ENCODE measurements around the gene GTF2F1. TPM values are rescaled to one million over a fixed set of nuclear protein-coding genes. Genes with fewer than 3 reads are reported as not detected.
"Not testable (repeated sequence)": the region's sequence is repeated elsewhere in the genome, so short reads cannot be mapped to it uniquely, and the experiment has no call there.

The GTF2F1 gene, protein sequence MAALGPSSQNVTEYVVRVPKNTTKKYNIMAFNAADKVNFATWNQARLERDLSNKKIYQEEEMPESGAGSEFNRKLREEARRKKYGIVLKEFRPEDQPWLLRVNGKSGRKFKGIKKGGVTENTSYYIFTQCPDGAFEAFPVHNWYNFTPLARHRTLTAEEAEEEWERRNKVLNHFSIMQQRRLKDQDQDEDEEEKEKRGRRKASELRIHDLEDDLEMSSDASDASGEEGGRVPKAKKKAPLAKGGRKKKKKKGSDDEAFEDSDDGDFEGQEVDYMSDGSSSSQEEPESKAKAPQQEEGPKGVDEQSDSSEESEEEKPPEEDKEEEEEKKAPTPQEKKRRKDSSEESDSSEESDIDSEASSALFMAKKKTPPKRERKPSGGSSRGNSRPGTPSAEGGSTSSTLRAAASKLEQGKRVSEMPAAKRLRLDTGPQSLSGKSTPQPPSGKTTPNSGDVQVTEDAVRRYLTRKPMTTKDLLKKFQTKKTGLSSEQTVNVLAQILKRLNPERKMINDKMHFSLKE
- total RNA-seq (10 to 100 TPM; 67.2 to 68.7 TPM), total RNA-seq (81.9 to 118 reads per million in 2 donors)

DNA sequence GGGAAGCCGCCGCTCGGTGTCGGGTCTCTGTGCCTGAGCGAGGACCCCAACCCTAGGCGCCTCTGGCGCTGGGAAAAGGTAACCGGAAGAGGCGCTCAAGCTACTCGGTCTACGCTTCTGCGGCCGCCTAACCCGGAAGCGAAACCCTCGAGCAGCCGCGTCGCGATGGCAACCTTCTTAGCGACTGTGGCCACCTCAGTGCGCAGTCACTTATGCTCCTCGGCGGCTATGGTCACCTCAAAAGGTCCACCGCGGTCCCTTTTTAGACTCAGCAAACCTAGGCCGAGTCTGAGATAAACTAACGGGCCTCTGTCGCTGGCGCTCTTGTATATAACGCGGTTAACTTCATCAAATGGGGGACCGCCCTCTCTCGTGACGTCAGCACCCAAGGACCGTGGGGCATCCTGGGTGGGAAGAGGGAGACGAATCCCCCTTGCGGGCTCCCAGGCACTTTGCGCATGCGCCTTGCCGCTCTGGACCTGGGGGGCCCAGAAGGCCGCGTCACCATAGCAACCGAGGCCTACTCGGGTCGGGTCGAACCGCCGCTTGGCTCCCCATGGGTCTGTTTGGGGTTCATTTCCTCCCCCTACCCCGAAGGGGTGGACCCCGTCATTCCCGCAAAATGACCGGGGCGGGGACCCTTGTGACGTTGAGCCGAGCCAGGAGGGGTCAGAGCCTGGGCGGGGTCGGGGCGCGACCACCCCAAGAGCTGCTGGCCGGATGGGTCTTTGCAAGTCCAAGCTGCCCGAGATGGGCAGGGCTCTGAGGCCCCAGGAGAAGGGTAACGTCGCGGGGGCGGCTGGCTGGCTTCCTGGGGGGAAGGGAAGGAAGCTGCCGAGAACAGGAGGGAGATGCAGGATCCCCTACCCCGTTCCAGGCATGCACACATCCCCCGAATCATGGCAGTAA is at the start of gene GTF2F1:
Gene GTF2F1 (minus strand): TSS at position 91 of the 909 bp plus-strand sequence. CDS start 169 bp downstream, outside the sequence.
- Mint-ChIP-seq H3K27ac (peak within 1 kb of the TSS; percentile 99), H3K4me1 (peaks cover 20% of the 10 kb centered on the region), H3K4me3 (peak within 1 kb of the TSS; percentile 96), H3K36me3 (ENCODE audit: low read depth) (no peaks in the 10 kb centered on the region), H3K27me3 (no peaks in the 10 kb centered on the region)
- no peaks in the 10 kb centered on the region for H3K9me3 ChIP-seq (ENCODE audit: control insufficient read depth, low read length, poor library complexity, severe bottlenecking)
- ATAC-seq (peak; percentile 84), DNase-seq (peak; percentile 87 to 88 (median 88))

- H3K4me3 Mint-ChIP-seq, result no peak overlapping the region
- H3K9me3 ChIP-seq (ENCODE audit: control insufficient read depth, low read length, poor library complexity, severe bottlenecking), result no peaks in the 10 kb centered on the region
- DNase-seq (no peak), ATAC-seq (no peak)
- no peaks in the 10 kb centered on the region for H3K27me3 Mint-ChIP-seq
- H3K36me3 Mint-ChIP-seq (ENCODE audit: low read depth), result no peaks in the 10 kb centered on the region
- no peaks in the 10 kb centered on the region for H3K4me1 Mint-ChIP-seq
- H3K27ac Mint-ChIP-seq, result no peak overlapping the region
Observed at GRCh38 chr19:6442087-6442688, 49.2 kb upstream of the GTF2F1 start.

DNA sequence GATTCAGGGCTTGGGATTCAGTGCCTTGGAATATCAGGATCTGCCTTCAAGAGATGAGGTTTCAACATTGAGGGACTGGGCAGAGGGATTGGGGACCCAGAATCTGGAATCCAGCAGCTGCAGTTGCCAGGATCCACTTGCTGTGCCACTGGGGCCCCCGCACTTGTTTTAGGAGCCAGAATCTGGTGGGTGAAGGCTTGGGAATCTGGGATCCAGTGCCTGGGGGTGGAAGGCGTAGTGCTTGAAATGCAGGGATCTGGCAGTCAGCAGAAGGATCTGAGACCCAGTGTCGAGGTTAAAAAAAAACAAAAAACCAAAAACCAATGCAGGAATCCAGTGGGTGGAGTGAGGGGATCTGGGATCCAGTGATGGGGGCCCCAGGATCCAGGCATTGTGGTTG is 47.9 kb upstream of the GTF2F1 start:
- DNase-seq (no peak), ATAC-seq (no peak)
- no peaks in the 10 kb centered on the region for H3K9me3 ChIP-seq (ENCODE audit: control insufficient read depth, low read length, poor library complexity, severe bottlenecking)
- Mint-ChIP-seq H3K4me3 (no peak overlapping the region), H3K4me1 (no peaks in the 10 kb centered on the region), H3K27ac (no peak overlapping the region), H3K27me3 (no peaks in the 10 kb centered on the region), H3K36me3 (ENCODE audit: low read depth) (no peaks in the 10 kb centered on the region)

DNA sequence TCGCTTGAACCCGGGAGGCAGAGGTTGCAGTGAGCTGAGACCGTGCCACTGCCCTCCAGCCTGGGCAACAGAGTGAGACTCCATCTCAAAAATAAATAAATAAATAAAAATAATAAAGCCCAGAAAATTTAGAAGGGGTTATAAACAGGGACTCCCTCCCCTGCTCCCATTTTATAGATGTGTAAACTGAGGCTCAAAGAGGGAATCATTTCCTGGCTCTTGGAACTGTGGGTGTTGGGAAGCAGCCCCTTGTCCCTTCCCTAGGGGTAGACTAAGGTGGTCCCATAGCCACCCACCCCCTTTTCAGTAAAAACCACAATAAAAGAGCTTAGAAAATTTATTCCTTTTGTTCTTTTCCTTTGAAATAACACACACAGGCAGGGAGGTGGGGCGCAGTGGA is 46.8 kb upstream of the GTF2F1 start:
- no peaks in the 10 kb centered on the region for H3K9me3 ChIP-seq (ENCODE audit: control insufficient read depth, low read length, poor library complexity, severe bottlenecking)
- Mint-ChIP-seq H3K27ac (no peak overlapping the region), H3K4me3 (no peak overlapping the region), H3K36me3 (ENCODE audit: low read depth) (no peaks in the 10 kb centered on the region), H3K27me3 (no peaks in the 10 kb centered on the region), H3K4me1 (no peaks in the 10 kb centered on the region)
- no peak for ATAC-seq
- no peak for DNase-seq

DNA sequence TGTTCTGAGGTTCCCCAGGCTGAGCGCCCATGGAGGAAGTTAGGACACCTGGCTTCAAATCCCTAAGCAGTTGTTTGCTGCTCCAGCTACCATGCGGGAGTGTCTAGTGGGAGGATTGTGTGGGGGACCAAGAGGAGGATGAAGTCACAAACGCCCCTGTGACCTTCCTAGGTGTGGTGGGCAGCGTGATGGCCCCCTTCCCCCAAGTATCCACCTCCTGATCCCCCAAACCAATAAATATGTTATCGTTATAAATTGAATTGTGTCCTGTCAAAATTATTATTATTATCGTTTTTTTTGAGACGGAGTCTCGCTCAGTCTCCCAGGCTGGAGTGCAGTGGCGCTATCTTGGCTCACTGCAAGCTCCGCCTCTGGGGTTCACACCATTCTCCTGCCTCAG is 40.7 kb upstream of the GTF2F1 start, which contains the start of gene SLC25A41:
Gene SLC25A41 (minus strand): TSS at position 101 of the 400 bp plus-strand sequence. CDS start 70 bp downstream, at position 31.
- Mint-ChIP-seq H3K4me3 (no peak within 1 kb of the TSS), H3K4me1 (peaks cover 5% of the 10 kb centered on the region), H3K27me3 (no peaks in the 10 kb centered on the region), H3K27ac (no peak within 1 kb of the TSS), H3K36me3 (ENCODE audit: low read depth) (peaks cover 3% of the 10 kb centered on the region)
- ATAC-seq, result no peak
- no peaks in the 10 kb centered on the region for H3K9me3 ChIP-seq (ENCODE audit: control insufficient read depth, low read length, poor library complexity, severe bottlenecking)
- DNase-seq, result no peak

DNA sequence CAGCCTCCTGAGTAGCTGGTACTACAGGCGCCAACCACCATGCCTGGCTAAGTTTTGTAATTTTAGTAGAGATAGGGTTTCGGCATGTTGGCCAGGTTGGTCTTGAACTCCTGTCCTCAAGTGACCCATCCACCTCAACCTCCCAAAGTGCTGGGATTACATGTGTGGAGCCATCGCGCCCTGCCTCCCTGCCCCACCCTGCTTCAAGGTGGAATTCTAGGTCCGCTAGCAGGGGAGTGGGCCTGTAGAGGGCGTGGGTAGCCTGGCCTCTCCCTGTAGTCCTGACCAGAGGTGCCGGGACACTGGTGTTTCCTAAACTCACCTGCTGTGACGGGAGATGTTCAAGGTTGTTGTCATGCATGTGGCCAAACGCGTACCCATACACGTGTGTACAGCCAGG is 40.2 kb upstream of the GTF2F1 start:
- H3K9me3 ChIP-seq (ENCODE audit: control insufficient read depth, low read length, poor library complexity, severe bottlenecking), result no peaks in the 10 kb centered on the region
- no peak overlapping the region for H3K4me3 Mint-ChIP-seq
- no peaks in the 10 kb centered on the region for H3K27me3 Mint-ChIP-seq
- H3K27ac Mint-ChIP-seq, result no peak overlapping the region
- peaks cover 3% of the 10 kb centered on the region for H3K36me3 Mint-ChIP-seq (ENCODE audit: low read depth)
- DNase-seq (no peak), ATAC-seq (no peak)
- H3K4me1 Mint-ChIP-seq, result peaks cover 5% of the 10 kb centered on the region

- peak overlapping the region; percentile 1 for H3K4me3 Mint-ChIP-seq
- H3K27me3 Mint-ChIP-seq, result no peaks in the 10 kb centered on the region
- no peaks in the 10 kb centered on the region for H3K9me3 ChIP-seq (ENCODE audit: control insufficient read depth, low read length, poor library complexity, severe bottlenecking)
- ATAC-seq (no peak), DNase-seq (no peak)
- peaks cover 5% of the 10 kb centered on the region for H3K4me1 Mint-ChIP-seq
- H3K27ac Mint-ChIP-seq, result peak overlapping the region; percentile 8
- peaks cover 3% of the 10 kb centered on the region for H3K36me3 Mint-ChIP-seq (ENCODE audit: low read depth)
Observed at GRCh38 chr19:6431891-6432290, 38.9 kb upstream of the GTF2F1 start.

DNA sequence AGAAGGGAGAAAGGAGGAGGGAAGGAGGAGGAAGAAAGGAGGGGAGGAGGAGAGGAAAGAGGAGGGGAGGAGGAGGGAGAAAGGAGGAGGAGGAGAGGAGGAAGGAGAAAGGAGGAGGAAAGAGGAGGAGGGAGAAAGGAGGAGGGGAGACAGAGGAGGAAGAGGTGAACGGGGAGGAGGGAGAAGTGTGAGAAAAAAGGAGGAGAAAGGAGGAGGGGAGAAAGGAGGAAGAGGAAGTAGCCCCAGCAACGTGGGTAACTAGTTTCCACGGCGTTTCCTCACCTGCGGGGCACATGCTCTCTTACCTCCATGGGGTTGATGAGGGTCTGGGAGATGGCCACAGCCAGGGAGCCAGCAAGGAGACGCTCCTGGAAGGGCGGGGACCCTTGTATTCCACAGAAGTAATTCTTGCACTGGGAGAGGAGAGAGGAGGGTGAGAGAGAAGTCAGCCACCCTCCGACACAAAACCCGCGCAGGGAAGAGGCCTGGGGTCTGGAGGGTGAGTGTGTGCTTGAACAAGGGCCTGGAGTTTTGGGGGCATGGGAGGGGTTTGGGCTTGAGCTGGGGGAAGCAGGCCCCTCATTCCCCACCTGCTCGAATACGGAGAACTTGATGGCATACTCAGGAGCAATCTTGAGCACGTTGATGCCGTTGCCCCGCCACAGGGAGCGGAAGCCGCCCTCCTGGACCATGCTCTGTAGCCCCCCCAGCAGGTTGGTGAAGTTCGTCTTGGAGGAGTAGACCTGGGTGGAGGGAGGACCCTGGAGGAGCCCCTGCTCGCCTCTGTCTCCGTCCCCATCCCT is 36.7 kb upstream of the GTF2F1 start:
- no peak overlapping the region for H3K4me3 Mint-ChIP-seq
- no peak for ATAC-seq
- no peak overlapping the region for H3K27ac Mint-ChIP-seq
- DNase-seq, result no peak
- peaks cover 3% of the 10 kb centered on the region for H3K36me3 Mint-ChIP-seq (ENCODE audit: low read depth)
- peaks cover 10% of the 10 kb centered on the region for H3K4me1 Mint-ChIP-seq
- no peaks in the 10 kb centered on the region for H3K27me3 Mint-ChIP-seq
- H3K9me3 ChIP-seq (ENCODE audit: control insufficient read depth, low read length, poor library complexity, severe bottlenecking), result no peaks in the 10 kb centered on the region

DNA sequence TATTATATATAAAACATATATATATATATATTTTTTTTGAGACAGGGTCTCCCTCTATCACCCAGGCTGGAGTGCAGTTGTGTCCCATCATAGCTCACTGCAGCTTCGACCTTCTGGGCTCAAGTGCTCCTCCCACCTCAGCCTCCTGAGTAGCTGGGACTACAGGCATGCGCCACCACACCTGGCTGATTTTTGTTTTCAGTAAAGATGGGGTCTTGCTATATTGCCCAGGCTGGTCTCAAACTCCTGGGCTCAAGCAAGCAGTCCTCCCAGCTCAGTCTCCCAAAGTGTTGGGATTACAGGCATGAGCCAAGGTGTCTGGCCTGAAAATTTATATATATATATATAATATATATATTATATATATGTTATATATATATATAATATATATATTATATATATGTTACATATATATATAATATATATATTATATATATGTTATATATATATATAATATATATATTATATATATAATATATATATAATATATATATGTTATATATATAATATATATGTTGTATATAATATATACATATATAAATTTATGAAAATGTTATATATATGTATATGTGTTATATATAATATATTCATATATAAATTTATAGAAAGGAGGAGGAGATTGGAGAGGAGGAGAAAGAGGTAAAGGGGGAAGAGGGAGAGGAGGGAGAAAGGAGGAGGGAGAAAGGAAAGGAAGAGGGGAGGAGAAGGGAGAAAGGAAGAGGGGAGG is 35.9 kb upstream of the GTF2F1 start:
- not testable (repeated sequence) for H3K36me3 Mint-ChIP-seq (ENCODE audit: low read depth); H3K9me3 ChIP-seq (ENCODE audit: control insufficient read depth, low read length, poor library complexity, severe bottlenecking); H3K27me3 Mint-ChIP-seq; ATAC-seq; H3K27ac Mint-ChIP-seq; DNase-seq
- peaks cover 11% of the 10 kb centered on the region for H3K4me1 Mint-ChIP-seq
- peak overlapping the region; percentile 25 for H3K4me3 Mint-ChIP-seq

- peaks cover 24% of the 10 kb centered on the region for H3K4me1 Mint-ChIP-seq
Observed at GRCh38 chr19:6427131-6427530, 34.2 kb upstream of the GTF2F1 start.

GRCh38 chr19:6425732-6426620 is 33.0 kb upstream of the GTF2F1 start:
- no peaks in the 10 kb centered on the region for H3K27me3 Mint-ChIP-seq
- peak overlapping the region; percentile 90 for H3K27ac Mint-ChIP-seq
- H3K4me1 Mint-ChIP-seq, result peaks cover 27% of the 10 kb centered on the region
- no peaks in the 10 kb centered on the region for H3K36me3 Mint-ChIP-seq (ENCODE audit: low read depth)
- ATAC-seq (no peak), DNase-seq (no peak)
- H3K4me3 Mint-ChIP-seq, result peak overlapping the region; percentile 90
- no peaks in the 10 kb centered on the region for H3K9me3 ChIP-seq (ENCODE audit: control insufficient read depth, low read length, poor library complexity, severe bottlenecking)

More at GRCh38 chr19:6427131-6427530, 34.2 kb upstream of the GTF2F1 start:
- no peak for DNase-seq
- Mint-ChIP-seq H3K4me3 (no peak overlapping the region), H3K36me3 (ENCODE audit: low read depth) (peaks cover 3% of the 10 kb centered on the region), H3K27me3 (no peaks in the 10 kb centered on the region), H3K27ac (no peak overlapping the region)
- no peak for ATAC-seq
- H3K9me3 ChIP-seq (ENCODE audit: control insufficient read depth, low read length, poor library complexity, severe bottlenecking), result no peaks in the 10 kb centered on the region
